Neural cell (in vitro differentiated cells): Measurements from ENCODE around the gene IGFL2. TPM values are rescaled to one million over a fixed set of nuclear protein-coding genes. Genes with fewer than 3 reads are reported as not detected.

Source experiments
- H2AFZ ChIP-seq: fragments of 200-600, 300-800 bp; sonication (generic), shearing (Covaris generic); 2 replicates; pipeline ENCODE4 v1.6.0; 2014; ENCODE audit warnings: low read depth, mild to moderate bottlenecking, antibody characterized with exemption, low read length, moderate library complexity
- H3F3A ChIP-seq: fragments of 200-600 bp; shearing (Covaris generic); 2 replicates; pipeline ENCODE4 v1.6.1; 2016; ENCODE audit warnings: mild to moderate bottlenecking, moderate library complexity, mixed read lengths, antibody characterized with exemption, low read length; ENCODE audit not compliant: insufficient read depth, poor library complexity, severe bottlenecking
- H3K27ac ChIP-seq: fragments of 200-600, 300-800 bp; sonication (generic), shearing (Covaris generic); 2 replicates; pipeline ENCODE4 v1.5.1; 2014; ENCODE audit warnings: mild to moderate bottlenecking, low read length, moderate library complexity
- H3K27me3 ChIP-seq: fragments of 300-800, 200-600 bp; sonication (generic), shearing (Covaris generic); 2 replicates; pipeline ENCODE4 v1.6.0; 2014; ENCODE audit warnings: mild to moderate bottlenecking, low read depth, low read length, moderate library complexity; ENCODE audit not compliant: insufficient read depth
- H3K36me3 ChIP-seq: fragments of 300-800, 200-600 bp; sonication (generic), shearing (Covaris generic); 2 replicates; pipeline ENCODE4 v1.5.1; 2014; ENCODE audit warnings: mild to moderate bottlenecking, antibody characterized with exemption, low read length, moderate library complexity; ENCODE audit not compliant: insufficient read depth
- H3K4me2 ChIP-seq: fragments of 300-800, 200-600 bp; sonication (generic), shearing (Covaris generic); 2 replicates; pipeline ENCODE4 v1.6.0; 2014; ENCODE audit warnings: mild to moderate bottlenecking, low read length
- H3K4me3 ChIP-seq: fragments of 300-800, 200-600 bp; sonication (generic), shearing (Covaris generic); 2 replicates; pipeline ENCODE4 v1.5.1; 2014; ENCODE audit warnings: mild to moderate bottlenecking, low read length, moderate library complexity
- H3K79me2 ChIP-seq: fragments of 200-600 bp; shearing (Covaris generic); replicated peaks from 2 replicates; pipeline ENCODE4 v1.6.0; 2014; ENCODE audit warnings: mild to moderate bottlenecking, low read length, moderate library complexity; ENCODE audit not compliant: insufficient read depth
- H3K9ac ChIP-seq: fragments of 300-800, 200-600 bp; sonication (generic), shearing (Covaris generic); 2 replicates; pipeline ENCODE4 v1.6.1; 2016; ENCODE audit warnings: mild to moderate bottlenecking, low read length, mixed read lengths
- H3K9me2 ChIP-seq: fragments of 200-600 bp; shearing (Covaris generic); 2 replicates; pipeline ENCODE4 v1.6.1; 2016; ENCODE audit warnings: mild to moderate bottlenecking, low read length, mixed read lengths; ENCODE audit not compliant: insufficient read depth
- H3K9me3 ChIP-seq: fragments of 200-600, 300-800 bp; sonication (generic), shearing (Covaris generic); 2 replicates; pipeline ENCODE4 v1.6.1; 2016; ENCODE audit warnings: mild to moderate bottlenecking, mixed run types, low read length, moderate library complexity, mixed read lengths
- H4K20me1 ChIP-seq: fragments of 200-600 bp; shearing (Covaris generic); 2 replicates; pipeline ENCODE4 v1.6.1; 2016; ENCODE audit warnings: mild to moderate bottlenecking, mixed run types; ENCODE audit not compliant: insufficient read depth
- CTCF ChIP-seq: fragments of 450-650 bp; IDR thresholded peaks from 2 replicates; pipeline ENCODE4 v1.5.1; 2014; ENCODE audit warnings: antibody characterized with exemption, mild to moderate bottlenecking, moderate library complexity; ENCODE audit not compliant: poor library complexity, severe bottlenecking
- EP300 ChIP-seq: fragments of 450-650 bp; conservative IDR thresholded peaks from 2 replicates; pipeline ENCODE4 v1.6.1; 2014; ENCODE audit warnings: antibody characterized with exemption, mild to moderate bottlenecking, moderate library complexity; ENCODE audit not compliant: poor library complexity, severe bottlenecking
- EZH2 ChIP-seq: fragments of 200-600, 300-800 bp; shearing (Covaris generic), sonication (generic); IDR thresholded peaks from 2 replicates; pipeline ENCODE4 v1.6.1; 2014; ENCODE audit warnings: antibody characterized with exemption, low read length, borderline replicate concordance, mild to moderate bottlenecking; ENCODE audit not compliant: insufficient read depth, poor library complexity, severe bottlenecking
- MXI1 ChIP-seq: fragments of 450-650 bp; conservative IDR thresholded peaks from 2 replicates; pipeline ENCODE4 v1.6.1; 2014; ENCODE audit warnings: antibody characterized with exemption, mild to moderate bottlenecking; ENCODE audit not compliant: poor library complexity, severe bottlenecking
- POLR2AphosphoS5 ChIP-seq: IDR thresholded peaks from 2 replicates; pipeline ENCODE4 v1.6.1; 2012
- RAD21 ChIP-seq: fragments of 450-650 bp; conservative IDR thresholded peaks from 2 replicates; pipeline ENCODE4 v1.6.1; 2014; ENCODE audit warnings: antibody characterized with exemption, mild to moderate bottlenecking, moderate library complexity
- SMC3 ChIP-seq: fragments of 450-650 bp; conservative IDR thresholded peaks from 2 replicates; pipeline ENCODE4 v1.6.1; 2014; ENCODE audit warnings: antibody characterized with exemption, mild to moderate bottlenecking, moderate library complexity; ENCODE audit not compliant: poor library complexity
- TAF1 ChIP-seq: IDR thresholded peaks from 2 replicates; pipeline ENCODE4 v1.6.1; 2012; ENCODE audit warnings: low read depth
- polyA plus RNA-seq: library from polyadenylated mRNA; depleted of rRNA; stranded (reverse); fragments of >200 nt; gene quantifications from 2 replicates; pipeline ENCODE4 v1.2.3, GENCODE V29; 2014
- TF ChIP-seq, protein P1 (sequence below): IDR thresholded peaks from 2 replicates; pipeline ENCODE4 v1.6.1; 2012; ENCODE audit warnings: borderline replicate concordance

IGFL2 gene
- polyA plus RNA-seq, 1 donor from 2014 or later: not detected

- H3K27me3 ChIP-seq: no peaks in the 10 kb centered on the region
- no peaks in the 10 kb centered on the region for H3K9me3 ChIP-seq
- H3K9ac ChIP-seq: no peak overlapping the region
- H3K79me2 ChIP-seq: no peaks in the 10 kb centered on the region
- H3K36me3 ChIP-seq: no peaks in the 10 kb centered on the region
- H2AFZ ChIP-seq: no peak overlapping the region
- H3F3A ChIP-seq: no peaks in the 10 kb centered on the region
- H3K9me2 ChIP-seq: no peaks in the 10 kb centered on the region
- no peak overlapping the region for H3K27ac ChIP-seq
- TF ChIP-seq SMC3 (no peak), EP300 (no peak), MXI1 (no peak)
- TF ChIP-seq, protein P1, sequence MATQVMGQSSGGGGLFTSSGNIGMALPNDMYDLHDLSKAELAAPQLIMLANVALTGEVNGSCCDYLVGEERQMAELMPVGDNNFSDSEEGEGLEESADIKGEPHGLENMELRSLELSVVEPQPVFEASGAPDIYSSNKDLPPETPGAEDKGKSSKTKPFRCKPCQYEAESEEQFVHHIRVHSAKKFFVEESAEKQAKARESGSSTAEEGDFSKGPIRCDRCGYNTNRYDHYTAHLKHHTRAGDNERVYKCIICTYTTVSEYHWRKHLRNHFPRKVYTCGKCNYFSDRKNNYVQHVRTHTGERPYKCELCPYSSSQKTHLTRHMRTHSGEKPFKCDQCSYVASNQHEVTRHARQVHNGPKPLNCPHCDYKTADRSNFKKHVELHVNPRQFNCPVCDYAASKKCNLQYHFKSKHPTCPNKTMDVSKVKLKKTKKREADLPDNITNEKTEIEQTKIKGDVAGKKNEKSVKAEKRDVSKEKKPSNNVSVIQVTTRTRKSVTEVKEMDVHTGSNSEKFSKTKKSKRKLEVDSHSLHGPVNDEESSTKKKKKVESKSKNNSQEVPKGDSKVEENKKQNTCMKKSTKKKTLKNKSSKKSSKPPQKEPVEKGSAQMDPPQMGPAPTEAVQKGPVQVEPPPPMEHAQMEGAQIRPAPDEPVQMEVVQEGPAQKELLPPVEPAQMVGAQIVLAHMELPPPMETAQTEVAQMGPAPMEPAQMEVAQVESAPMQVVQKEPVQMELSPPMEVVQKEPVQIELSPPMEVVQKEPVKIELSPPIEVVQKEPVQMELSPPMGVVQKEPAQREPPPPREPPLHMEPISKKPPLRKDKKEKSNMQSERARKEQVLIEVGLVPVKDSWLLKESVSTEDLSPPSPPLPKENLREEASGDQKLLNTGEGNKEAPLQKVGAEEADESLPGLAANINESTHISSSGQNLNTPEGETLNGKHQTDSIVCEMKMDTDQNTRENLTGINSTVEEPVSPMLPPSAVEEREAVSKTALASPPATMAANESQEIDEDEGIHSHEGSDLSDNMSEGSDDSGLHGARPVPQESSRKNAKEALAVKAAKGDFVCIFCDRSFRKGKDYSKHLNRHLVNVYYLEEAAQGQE: no peak
- no peak overlapping the region for H3K4me3 ChIP-seq
- H3K4me2 ChIP-seq: no peak overlapping the region
- H4K20me1 ChIP-seq: no peaks in the 10 kb centered on the region
These were observed 16.4 kb upstream of the IGFL2 start for GRCh38 chr19:46131485-46132143.

GRCh38 chr19:46132508-46133100, 15.4 kb upstream of the IGFL2 start:
- Histone ChIP-seq H3K9ac (no peak overlapping the region), H3F3A (no peaks in the 10 kb centered on the region), H4K20me1 (no peaks in the 10 kb centered on the region), H3K4me3 (no peak overlapping the region), H3K4me2 (no peak overlapping the region), H3K27me3 (no peaks in the 10 kb centered on the region), H2AFZ (no peak overlapping the region), H3K27ac (no peak overlapping the region), H3K9me2 (no peaks in the 10 kb centered on the region), H3K79me2 (no peaks in the 10 kb centered on the region), H3K36me3 (no peaks in the 10 kb centered on the region), H3K9me3 (no peaks in the 10 kb centered on the region)
- no peak for TF ChIP-seq EP300
- TF ChIP-seq RAD21: no peak
- no peak for TF ChIP-seq CTCF
- TF ChIP-seq EZH2: no peak
- no peak for TF ChIP-seq TAF1
- no peak for TF ChIP-seq POLR2AphosphoS5
- TF ChIP-seq MXI1: no peak
- no peak for TF ChIP-seq SMC3
- TF ChIP-seq, protein P1: no peak
